Measurements from ENCODE around the gene FASTKD1. TPM values are rescaled to one million over a fixed set of nuclear protein-coding genes. Genes with fewer than 3 reads are reported as not detected.

The FASTKD1 gene
- total and polyA plus RNA-seq, 10 of the 15 experiments (the other 5 are each of a cell fraction or from before 2014, with no cell fraction given), result 45.6 to 76.1 (median 63.4) TPM

- H3K9ac ChIP-seq (ENCODE audit: control insufficient read depth, insufficient read depth, low read length), result no peak overlapping the region
- peaks cover 4 to 42% of the 10 kb centered on the region in 2 experiments for H3K36me3 ChIP-seq (ENCODE audit: control insufficient read depth in 2 of 2, insufficient read depth in 2 of 2, low read length in 1 of 2)
- no peaks in the 10 kb centered on the region for H3K27me3 ChIP-seq (replicated peaks in 1 of 2; ENCODE audit: control insufficient read depth in 2 of 2, insufficient read depth in 2 of 2, low read length in 1 of 2)
- POLR2A ChIA-PET, result interaction anchor here (0.5 kb wide), 1 partner anchor 17 kb away, joined by 3 read pairs; no protein-coding TSS in a partner anchor
- DNase-seq (ENCODE audit: low read depth, low spot score), result no peak
- RAD21 ChIA-PET (ENCODE audit: unreplicated experiment), result interaction anchor here (0.9 kb wide), 1 partner anchor 17 kb away, joined by 4 read pairs; no protein-coding TSS in a partner anchor
- SMC1A ChIA-PET (ENCODE audit: uncharacterized antibody, unreplicated experiment), result interaction anchor here (0.6 to 1.8 kb wide), 3 partner anchors 10 to 17 kb away, joined by 3 to 7 read pairs (median 3); no protein-coding TSS in a partner anchor
- intact Hi-C loops (cut with micrococcal nuclease; ENCODE audit: unreplicated experiment) (no loop called here), in situ Hi-C loops (cut with MboI) (no loop called here)
- TF ChIP-seq CBFB (IDR thresholded peaks at IDR 0.05; ENCODE audit: low read depth) (no peak), IRF5 (IDR thresholded peaks at IDR 0.05; ENCODE audit: borderline replicate concordance) (no peak), HDAC2 (IDR thresholded peaks at IDR 0.05) (no peak), EZH2 (IDR thresholded peaks at IDR 0.05; ENCODE audit: borderline replicate concordance, control insufficient read depth, low read depth, low read length) (no peak), HCFC1 (IDR thresholded peaks at IDR 0.05; ENCODE audit: low read length) (no peak), PAX8 (IDR thresholded peaks at IDR 0.05) (no peak), PML (IDR thresholded peaks at IDR 0.05; ENCODE audit: low read length) (no peak), GABPA (IDR thresholded peaks at IDR 0.05; ENCODE audit: low read depth) (no peak), SPI1 (IDR thresholded peaks at IDR 0.05; ENCODE audit: borderline replicate concordance, insufficient read depth, low read depth, low read length) (no peak), BCLAF1 (IDR thresholded peaks at IDR 0.05) (no peak), NKRF (conservative IDR thresholded peaks at IDR 0.05) (no peak), POLR2AphosphoS5 (IDR thresholded peaks at IDR 0.05; ENCODE audit: low read length) (no peak), SREBF2 (IDR thresholded peaks at IDR 0.05; ENCODE audit: low read length) (no peak), HDGF (IDR thresholded peaks at IDR 0.05) (no peak), CTCF (IDR thresholded peaks at IDR 0.05 in 2 of 3, conservative IDR thresholded peaks at IDR 0.05 in 1 of 3; ENCODE audit: control insufficient read depth in 2 of 3, extremely low read depth in 1 of 3, insufficient read depth in 1 of 3, low read depth in 3 of 3, low read length in 3 of 3) (no peak)
- H3K4me2 ChIP-seq (ENCODE audit: control insufficient read depth, insufficient read depth), result no peak overlapping the region
- H2AFZ ChIP-seq (ENCODE audit: control insufficient read depth, low read depth, low read length), result no peak overlapping the region
- no peak for FAIRE-seq
- no peaks in the 10 kb centered on the region; the same call in 1 of the 2 replicates for H3K79me2 ChIP-seq (ENCODE audit: control insufficient read depth, insufficient read depth, low read length)
- WGBS (ENCODE audit: insufficient coverage, insufficient replicate concordance, low lambda C conversion rate, missing lambda C conversion rate), result 96% methylated on average over 2 of the region's 2 CpGs
- peaks cover 5% of the 10 kb centered on the region; the same call in 2 of the 3 replicates for H3K9me3 ChIP-seq (replicated peaks; ENCODE audit: control insufficient read depth, insufficient read depth, low read length)
- no peaks in the 10 kb centered on the region for H3K4me1 ChIP-seq (ENCODE audit: control insufficient read depth, insufficient read depth, low read length)
- H3K27ac ChIP-seq (ENCODE audit: control insufficient read depth, insufficient read depth), result no peak overlapping the region
- H4K20me1 ChIP-seq (ENCODE audit: control insufficient read depth, insufficient read depth), result no peaks in the 10 kb centered on the region
- no peak for ATAC-seq
- no TSS peak for BruUV-seq (replicated peaks)
- CTCF ChIA-PET, result interaction anchor here (1.3 kb wide), 1 partner anchor 11 kb away, joined by 5 read pairs; no protein-coding TSS in a partner anchor
- H3K4me3 ChIP-seq, result no peak overlapping the region
These were observed 40.2 kb upstream of the FASTKD1 start for GRCh38 chr2:169613876-169614275.

Data from GM12878 (cell line).